ENCODE measurements around the gene CIDEC. TPM values are rescaled to one million over a fixed set of nuclear protein-coding genes. Genes with fewer than 3 reads are reported as not detected.
"Not testable (repeated sequence)": the region's sequence is repeated elsewhere in the genome, so short reads cannot be mapped to it uniquely, and the experiment has no call there.

CIDEC gene
- total and polyA plus RNA-seq, 2 donors from 2014 or later: not detected

- H3K9ac ChIP-seq (ENCODE audit: low read length in 3 of 3): no peak overlapping the region
- H3K36me3 ChIP-seq (ENCODE audit: control insufficient read depth in 2 of 3, insufficient read depth in 3 of 3, low read length in 3 of 3): no peaks in the 10 kb centered on the region
- H3K27ac ChIP-seq (ENCODE audit: low read depth in 2 of 2, low read length in 2 of 2): no peak overlapping the region
- no peak for FAIRE-seq
- DNase-seq: peak in 1 of 5 donors; percentile 26
- intact Hi-C loops (cut with DNase I): no loop called here
- no peaks in the 10 kb centered on the region for H3K4me1 ChIP-seq (ENCODE audit: control insufficient read depth in 2 of 3, insufficient read depth in 2 of 3, low read depth in 1 of 3, low read length in 3 of 3)
- no peaks in the 10 kb centered on the region for H3K27me3 ChIP-seq (ENCODE audit: control insufficient read depth, insufficient read depth, low read length)
- TF ChIP-seq CTCF (IDR thresholded peaks at IDR 0.05; ENCODE audit: borderline replicate concordance, extremely low read depth, insufficient read depth): no peak
- no peak overlapping the region for H3K4me3 ChIP-seq (ENCODE audit: low read length in 3 of 3)
- no peaks in the 10 kb centered on the region for H3K9me3 ChIP-seq (ENCODE audit: control insufficient read depth in 2 of 3, insufficient read depth in 1 of 3, low read length in 3 of 3)
These were observed 18.4 kb downstream of the CIDEC start for GRCh38 chr3:9861626-9862130.

GRCh38 chr3:9861201-9861600 lies 18.9 kb downstream of the CIDEC start:
- H3K9me3 ChIP-seq (ENCODE audit: control insufficient read depth in 2 of 3, insufficient read depth in 1 of 3, low read length in 3 of 3): no peaks in the 10 kb centered on the region
- DNase-seq (no peak), FAIRE-seq (no peak)
- H3K4me3 ChIP-seq (ENCODE audit: low read length in 3 of 3): no peak overlapping the region
- no peak overlapping the region for H3K27ac ChIP-seq (ENCODE audit: low read depth in 2 of 2, low read length in 2 of 2)
- H3K4me1 ChIP-seq (ENCODE audit: control insufficient read depth in 2 of 3, insufficient read depth in 2 of 3, low read depth in 1 of 3, low read length in 3 of 3): no peaks in the 10 kb centered on the region
- no peak for TF ChIP-seq CTCF (IDR thresholded peaks at IDR 0.05; ENCODE audit: borderline replicate concordance, extremely low read depth, insufficient read depth)
- no peak overlapping the region for H3K9ac ChIP-seq (ENCODE audit: low read length in 3 of 3)
- no peaks in the 10 kb centered on the region for H3K36me3 ChIP-seq (ENCODE audit: control insufficient read depth in 2 of 3, insufficient read depth in 3 of 3, low read length in 3 of 3)
- intact Hi-C loops (cut with DNase I): no loop called here
- H3K27me3 ChIP-seq (ENCODE audit: control insufficient read depth, insufficient read depth, low read length): no peaks in the 10 kb centered on the region

GRCh38 chr3:9859530-9860025 lies 20.5 kb downstream of the CIDEC start:
- Histone ChIP-seq H3K9me3 (ENCODE audit: control insufficient read depth in 2 of 3, insufficient read depth in 1 of 3, low read length in 3 of 3) (no peaks in the 10 kb centered on the region), H3K27me3 (ENCODE audit: control insufficient read depth, insufficient read depth, low read length) (no peaks in the 10 kb centered on the region), H3K4me1 (ENCODE audit: control insufficient read depth in 2 of 3, insufficient read depth in 2 of 3, low read depth in 1 of 3, low read length in 3 of 3) (no peaks in the 10 kb centered on the region), H3K27ac (ENCODE audit: low read depth in 2 of 2, low read length in 2 of 2) (no peak overlapping the region), H3K4me3 (ENCODE audit: low read length in 3 of 3) (no peak overlapping the region), H3K36me3 (ENCODE audit: control insufficient read depth in 2 of 3, insufficient read depth in 3 of 3, low read length in 3 of 3) (no peaks in the 10 kb centered on the region), H3K9ac (ENCODE audit: low read length in 3 of 3) (no peak overlapping the region)
- no peak for TF ChIP-seq CTCF (IDR thresholded peaks at IDR 0.05; ENCODE audit: borderline replicate concordance, extremely low read depth, insufficient read depth)
- no peak for FAIRE-seq
- DNase-seq: no peak
- intact Hi-C loops (cut with DNase I): no loop called here

- Histone ChIP-seq H3K4me1 (ENCODE audit: control insufficient read depth in 2 of 3, insufficient read depth in 2 of 3, low read depth in 1 of 3, low read length in 3 of 3) (no peaks in the 10 kb centered on the region), H3K9me3 (ENCODE audit: control insufficient read depth in 2 of 3, insufficient read depth in 1 of 3, low read length in 3 of 3) (no peaks in the 10 kb centered on the region), H3K36me3 (ENCODE audit: control insufficient read depth in 2 of 3, insufficient read depth in 3 of 3, low read length in 3 of 3) (no peaks in the 10 kb centered on the region), H3K27me3 (ENCODE audit: control insufficient read depth, insufficient read depth, low read length) (no peaks in the 10 kb centered on the region), H3K9ac (ENCODE audit: low read length in 3 of 3) (no peak overlapping the region), H3K4me3 (ENCODE audit: low read length in 3 of 3) (no peak overlapping the region), H3K27ac (ENCODE audit: low read depth in 2 of 2, low read length in 2 of 2) (no peak overlapping the region)
- no peak for TF ChIP-seq CTCF (IDR thresholded peaks at IDR 0.05; ENCODE audit: borderline replicate concordance, extremely low read depth, insufficient read depth)
- DNase-seq (no peak), FAIRE-seq (no peak)
- intact Hi-C loops (cut with DNase I): no loop called here
These were observed 24.5 kb downstream of the CIDEC start for GRCh38 chr3:9855594-9855993.

GRCh38 chr3:9854291-9854940 lies 25.6 kb downstream of the CIDEC start:
- DNase-seq; H3K27me3 ChIP-seq (ENCODE audit: control insufficient read depth, insufficient read depth, low read length); H3K9me3 ChIP-seq (ENCODE audit: control insufficient read depth in 2 of 3, insufficient read depth in 1 of 3, low read length in 3 of 3); H3K4me1 ChIP-seq (ENCODE audit: control insufficient read depth in 2 of 3, insufficient read depth in 2 of 3, low read depth in 1 of 3, low read length in 3 of 3); FAIRE-seq; H3K27ac ChIP-seq (ENCODE audit: low read depth in 2 of 2, low read length in 2 of 2); H3K36me3 ChIP-seq (ENCODE audit: control insufficient read depth in 2 of 3, insufficient read depth in 3 of 3, low read length in 3 of 3); H3K9ac ChIP-seq (ENCODE audit: low read length in 3 of 3); intact Hi-C loops (cut with DNase I); H3K4me3 ChIP-seq (ENCODE audit: low read length in 3 of 3): not testable (repeated sequence)
